Liver (tissue), 9 donors: ENCODE measurements around the gene CDC23. TPM values are rescaled to one million over a fixed set of nuclear protein-coding genes. Genes with fewer than 3 reads are reported as not detected.
"Not testable (repeated sequence)": the region's sequence is repeated elsewhere in the genome, so short reads cannot be mapped to it uniquely, and the experiment has no call there.

ENCODE experiments used
- DNase-seq: peaks from one replicate; pipeline ENCODE4 v3.0.0-alpha.2; 2017; ENCODE audit warnings: low spot score
- H3K27ac ChIP-seq, 2 donors: one replicate each; pipeline ENCODE4 v1.7.0; 2013; ENCODE audit warnings: inconsistent platforms in 2 of 2, low read length in 2 of 2, control low read depth in 1 of 2, low read depth in 1 of 2, mild to moderate bottlenecking in 1 of 2
- H3K27me3 ChIP-seq, 4 donors: one replicate each; pipeline versions ENCODE4 v1.6.1 to v1.7.0; 2013; ENCODE audit warnings: low read length in 3 of 4, inconsistent platforms in 1 of 4, mild to moderate bottlenecking in 1 of 4, moderate library complexity in 1 of 4; ENCODE audit not compliant: control insufficient read depth in 4 of 4, insufficient read depth in 4 of 4
- H3K36me3 ChIP-seq, 4 donors: one replicate each; pipeline versions ENCODE4 v1.6.1 to v1.7.0; 2013; ENCODE audit warnings: low read length in 3 of 4, mild to moderate bottlenecking in 3 of 4, low read depth in 1 of 4, moderate library complexity in 1 of 4; ENCODE audit not compliant: control insufficient read depth in 4 of 4, insufficient read depth in 3 of 4
- H3K4me1 ChIP-seq, 4 donors: one replicate each; pipeline versions ENCODE4 v1.6.1 to v1.7.0; 2013; ENCODE audit warnings: low read length in 3 of 4, mild to moderate bottlenecking in 3 of 4, moderate library complexity in 1 of 4; ENCODE audit not compliant: control insufficient read depth in 4 of 4, insufficient read depth in 4 of 4
- H3K4me3 ChIP-seq, 3 donors: one replicate each; pipeline versions ENCODE4 v1.6.1 to v1.7.0; 2013; ENCODE audit warnings: low read length in 3 of 3, control low read depth in 1 of 3, low read depth in 1 of 3, mild to moderate bottlenecking in 1 of 3
- H3K9ac ChIP-seq, 2 donors: one replicate each; pipeline ENCODE4 v1.7.0; 2013; ENCODE audit warnings: low read length in 2 of 2, mild to moderate bottlenecking in 2 of 2, moderate library complexity in 2 of 2, control low read depth in 1 of 2, low read depth in 1 of 2
- H3K9me3 ChIP-seq, 4 donors: one replicate each; pipeline versions ENCODE4 v1.6.1 to v1.7.0; 2013; ENCODE audit warnings: low read length in 3 of 4; ENCODE audit not compliant: control insufficient read depth in 4 of 4
- CTCF ChIP-seq: fragments of 150-350 bp; IDR thresholded peaks from 2 replicates; pipeline ENCODE4 v1.5.1; 2017; ENCODE audit warnings: improper control_type of control experiment, low read depth, low read length; ENCODE audit not compliant: missing input control
- FOXA1 ChIP-seq: IDR thresholded peaks from 2 replicates; pipeline ENCODE4 v1.6.1; 2016; ENCODE audit warnings: antibody characterized with exemption
- HNF4G ChIP-seq: IDR thresholded peaks from 2 replicates; pipeline ENCODE4 v1.6.1; 2016; ENCODE audit warnings: antibody characterized with exemption
- NR2F2 ChIP-seq: IDR thresholded peaks from 2 replicates; pipeline ENCODE4 v1.6.1; 2016; ENCODE audit warnings: antibody characterized with exemption
- REST ChIP-seq: IDR thresholded peaks from 2 replicates; pipeline ENCODE4 v1.6.1; 2016; ENCODE audit warnings: antibody characterized with exemption, mild to moderate bottlenecking
- RXRA ChIP-seq, 2 donors: IDR thresholded peaks; 2 replicates each; pipeline ENCODE4 v1.6.1; 2017 to 2018; ENCODE audit warnings: antibody characterized with exemption in 2 of 2, mild to moderate bottlenecking in 1 of 2
- SP1 ChIP-seq: IDR thresholded peaks from 2 replicates; pipeline ENCODE4 v1.6.1; 2018; ENCODE audit warnings: antibody characterized with exemption, mild to moderate bottlenecking
- TAF1 ChIP-seq: conservative IDR thresholded peaks from 2 replicates; pipeline ENCODE4 v1.6.1; 2016; ENCODE audit warnings: antibody characterized with exemption, mild to moderate bottlenecking
- WGBS: extraction: QIAGEN DNeasy Blood & Tissue Kit; methylation state at CpG from one replicate; pipeline ENCODE4 v1.1.7; 2013; 5-methylcytosine and 5-hydroxymethylcytosine counted together
- polyA plus RNA-seq, 2 donors: library from polyadenylated mRNA; stranded (reverse) in 1 of 2; unstranded in 1 of 2; fragments of 200-250 nt in 1 of 2; fragments of >200 nt in 1 of 2; fragmentation: Nextera tagmentation in 1 of 2; extraction: Ambion mirVana in 1 of 2; gene quantifications; one replicate each; pipeline versions ENCODE4 v1.2.1 to v1.2.3, GENCODE V29; 2013 to 2015
- total RNA-seq, 2 donors: library from RNA; depleted of rRNA; stranded (reverse); fragments of >200 nt; gene quantifications; one replicate each; pipeline ENCODE4 v1.2.3, GENCODE V29; 2014
- donor health status: healthy.
- donor health status: healthy.
- donor health status: healthy.
- donor health status: healthy.
- donor health status: healthy.

The CDC23 gene
- total and polyA plus RNA-seq, 4 donors: 10.5 to 23.8 (median 14.2) TPM

- TF ChIP-seq REST (no peak), HNF4G (no peak), RXRA (IDR thresholded peaks at IDR 0.05) (no peak)
Measured at GRCh38 chr5:138212828-138213160, 329 bp downstream of the CDC23 start (continued).

- peaks cover 7 to 16% (median 13%) of the 10 kb centered on the region in 4 donors for H3K4me1 ChIP-seq
- no peak overlapping the region for H3K9ac ChIP-seq
- no peak for DNase-seq
- 94% methylated on average over 3 of the region's 3 CpGs for WGBS
- no peak overlapping the region for H3K27ac ChIP-seq
- H3K36me3 ChIP-seq: peaks cover 0 to 6% (median 1%) of the 10 kb centered on the region in 4 donors
- H3K27me3 ChIP-seq: no peaks in the 10 kb centered on the region
- TF ChIP-seq RXRA (IDR thresholded peaks at IDR 0.05) (no peak), NR2F2 (no peak), CTCF (no peak), FOXA1 (no peak), SP1 (no peak), TAF1 (no peak), REST (no peak)
- H3K9me3 ChIP-seq: no peaks in the 10 kb centered on the region
- no peak overlapping the region for H3K4me3 ChIP-seq
Measured at GRCh38 chr5:138210985-138211384, 2.1 kb downstream of the CDC23 start.

DNA sequence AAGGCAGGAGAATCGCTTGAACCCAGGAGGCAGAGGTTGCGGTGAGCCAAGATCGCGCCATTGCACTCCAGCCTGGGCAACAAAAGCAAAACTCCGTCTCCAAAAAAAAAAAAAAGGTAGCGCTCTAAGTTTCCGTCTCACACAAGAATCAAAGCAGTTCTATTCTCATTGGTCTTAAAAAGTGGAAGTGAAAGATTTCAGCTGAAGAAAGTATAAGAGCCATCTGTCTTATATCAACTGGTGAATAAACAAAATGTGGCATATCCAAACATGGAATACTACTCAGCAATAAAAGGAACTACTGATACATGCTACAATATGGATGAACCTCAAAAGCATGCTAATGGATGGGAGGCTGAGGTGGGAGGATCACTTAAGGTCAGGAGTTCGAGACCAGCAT, 19.3 kb downstream of the CDC23 start:
- not testable (repeated sequence) for H3K4me1 ChIP-seq, DNase-seq, H3K27me3 ChIP-seq, H3K9me3 ChIP-seq, H3K4me3 ChIP-seq, H3K9ac ChIP-seq, H3K27ac ChIP-seq
- H3K36me3 ChIP-seq: peaks cover 4 to 49% (median 34%) of the 10 kb centered on the region in 4 donors
- 90% methylated on average over 8 of the region's 8 CpGs for WGBS
